GM12873 (cell line): ENCODE results near the gene BACH2.

ENCODE experiments used
- TF ChIP-seq, protein P1 (sequence below): IDR thresholded peaks from 2 replicates; pipeline ENCODE4 v1.5.1; 2012; ENCODE audit warnings: low read depth, mild to moderate bottlenecking, moderate library complexity, low read length, control low read depth; ENCODE audit not compliant: insufficient read depth; ENCODE audit errors: missing control alignments

BACH2 gene

DNA sequence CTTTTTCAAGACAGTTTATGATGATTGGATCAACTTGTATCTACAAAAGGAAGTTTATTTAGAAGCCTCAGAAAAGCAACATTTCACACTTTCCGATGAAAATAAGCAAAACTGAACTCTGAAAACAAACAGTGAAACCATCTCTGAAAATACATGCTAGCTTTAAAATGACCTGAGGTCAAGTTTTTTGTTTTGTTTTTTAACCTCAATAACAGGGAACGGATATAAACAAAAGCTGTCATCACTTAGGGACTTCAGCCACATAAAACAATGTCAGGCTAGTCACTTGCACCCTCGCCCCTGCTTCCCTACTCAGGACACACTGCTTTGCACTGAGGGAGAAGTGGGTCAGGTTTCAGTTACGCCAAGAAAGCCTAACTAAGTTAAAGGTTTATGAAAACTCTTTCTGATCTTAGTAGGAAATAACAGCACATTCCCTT lies 11.6 kb downstream of the BACH2 start:
- TF ChIP-seq, protein P1, sequence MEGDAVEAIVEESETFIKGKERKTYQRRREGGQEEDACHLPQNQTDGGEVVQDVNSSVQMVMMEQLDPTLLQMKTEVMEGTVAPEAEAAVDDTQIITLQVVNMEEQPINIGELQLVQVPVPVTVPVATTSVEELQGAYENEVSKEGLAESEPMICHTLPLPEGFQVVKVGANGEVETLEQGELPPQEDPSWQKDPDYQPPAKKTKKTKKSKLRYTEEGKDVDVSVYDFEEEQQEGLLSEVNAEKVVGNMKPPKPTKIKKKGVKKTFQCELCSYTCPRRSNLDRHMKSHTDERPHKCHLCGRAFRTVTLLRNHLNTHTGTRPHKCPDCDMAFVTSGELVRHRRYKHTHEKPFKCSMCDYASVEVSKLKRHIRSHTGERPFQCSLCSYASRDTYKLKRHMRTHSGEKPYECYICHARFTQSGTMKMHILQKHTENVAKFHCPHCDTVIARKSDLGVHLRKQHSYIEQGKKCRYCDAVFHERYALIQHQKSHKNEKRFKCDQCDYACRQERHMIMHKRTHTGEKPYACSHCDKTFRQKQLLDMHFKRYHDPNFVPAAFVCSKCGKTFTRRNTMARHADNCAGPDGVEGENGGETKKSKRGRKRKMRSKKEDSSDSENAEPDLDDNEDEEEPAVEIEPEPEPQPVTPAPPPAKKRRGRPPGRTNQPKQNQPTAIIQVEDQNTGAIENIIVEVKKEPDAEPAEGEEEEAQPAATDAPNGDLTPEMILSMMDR: no peak

DNA sequence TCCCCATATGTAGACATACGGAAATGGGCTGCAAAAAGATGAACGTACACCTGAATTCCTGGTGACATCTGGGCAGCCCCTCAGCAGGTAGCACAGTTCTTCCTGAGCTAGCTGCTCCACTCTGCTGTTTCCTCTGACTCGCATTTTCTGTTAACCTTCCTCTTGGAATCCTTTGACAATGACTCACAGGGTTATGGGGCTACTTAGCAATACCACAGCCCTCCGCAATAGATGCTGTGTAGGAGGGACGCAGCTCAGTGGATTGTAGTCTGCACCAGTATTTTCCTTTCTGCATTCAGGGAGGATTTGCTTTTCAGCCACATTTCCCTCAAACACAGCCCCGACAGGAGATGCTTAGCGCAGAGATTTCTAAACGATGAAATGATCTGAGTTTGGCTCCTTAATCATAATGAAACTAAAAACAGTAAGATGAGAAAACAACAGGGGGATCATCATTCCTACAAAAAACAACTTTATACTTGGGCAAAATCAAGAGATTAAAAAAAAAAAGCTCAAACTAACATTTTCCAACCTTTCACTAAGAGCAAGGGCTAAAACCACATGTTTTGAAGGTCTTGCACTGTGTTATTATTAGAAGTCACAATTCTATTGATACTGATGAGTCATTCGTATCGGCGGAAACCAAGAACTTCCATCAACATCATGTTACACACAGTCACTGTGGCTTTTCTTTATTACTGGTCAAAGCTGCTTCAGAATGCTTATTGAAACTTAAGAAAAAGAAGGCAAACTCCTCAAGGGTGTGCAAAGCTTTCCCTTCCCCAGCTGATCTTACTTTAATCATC lies 12.2 kb downstream of the BACH2 start:
- TF ChIP-seq, protein P1: no peak

DNA sequence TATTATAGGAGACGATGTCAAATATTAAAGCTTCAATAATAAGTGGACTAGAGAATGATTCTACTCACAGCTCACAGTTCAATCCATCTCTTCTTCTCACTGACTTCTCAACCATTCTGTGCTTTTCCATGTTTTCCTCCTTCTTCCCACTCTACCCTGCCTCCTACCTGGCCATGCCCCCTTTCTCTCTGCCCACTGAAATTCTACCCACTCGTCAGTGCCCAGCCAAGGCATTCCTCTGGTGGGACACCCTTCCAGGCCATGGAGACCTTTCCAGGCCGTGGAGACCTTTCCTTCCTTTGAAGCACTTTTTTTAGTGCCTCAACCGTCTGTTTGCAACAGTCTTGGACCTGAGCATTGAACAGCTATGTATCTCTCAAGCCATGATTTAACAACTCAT lies 18.5 kb downstream of the BACH2 start:
- TF ChIP-seq, protein P1: no peak

DNA sequence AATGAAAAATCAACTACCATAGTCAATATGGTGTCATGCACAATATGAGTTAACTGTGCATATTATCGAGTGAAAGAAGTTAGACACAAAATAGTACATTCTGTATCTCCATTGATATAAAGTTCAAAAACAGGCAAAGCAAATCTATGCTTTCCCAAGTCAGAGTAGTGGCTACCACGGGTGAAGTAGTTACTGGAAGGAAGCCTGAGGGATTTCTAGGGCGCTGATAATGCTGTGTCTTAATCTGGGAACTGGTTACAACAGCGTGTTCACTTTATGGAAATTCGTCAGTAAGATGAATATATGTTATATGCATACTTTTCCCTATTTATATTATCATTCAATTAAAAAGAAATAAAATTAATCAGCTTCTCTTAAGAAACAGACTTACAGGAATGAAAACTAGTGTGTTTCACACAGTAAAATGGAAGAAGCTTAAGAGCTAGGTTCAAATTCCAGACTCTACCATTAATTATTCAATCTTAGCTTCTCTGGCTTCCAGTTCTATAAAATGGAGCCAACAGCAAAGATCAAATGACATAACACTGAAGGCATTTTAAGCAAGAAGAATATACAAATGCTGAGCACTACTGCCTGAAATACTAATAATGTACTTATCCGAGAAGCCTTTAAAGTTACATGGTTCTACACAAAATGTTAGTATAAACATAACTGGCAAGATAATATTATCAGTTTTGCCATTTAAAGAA lies 19.2 kb downstream of the BACH2 start:
- TF ChIP-seq, protein P1: no peak

DNA sequence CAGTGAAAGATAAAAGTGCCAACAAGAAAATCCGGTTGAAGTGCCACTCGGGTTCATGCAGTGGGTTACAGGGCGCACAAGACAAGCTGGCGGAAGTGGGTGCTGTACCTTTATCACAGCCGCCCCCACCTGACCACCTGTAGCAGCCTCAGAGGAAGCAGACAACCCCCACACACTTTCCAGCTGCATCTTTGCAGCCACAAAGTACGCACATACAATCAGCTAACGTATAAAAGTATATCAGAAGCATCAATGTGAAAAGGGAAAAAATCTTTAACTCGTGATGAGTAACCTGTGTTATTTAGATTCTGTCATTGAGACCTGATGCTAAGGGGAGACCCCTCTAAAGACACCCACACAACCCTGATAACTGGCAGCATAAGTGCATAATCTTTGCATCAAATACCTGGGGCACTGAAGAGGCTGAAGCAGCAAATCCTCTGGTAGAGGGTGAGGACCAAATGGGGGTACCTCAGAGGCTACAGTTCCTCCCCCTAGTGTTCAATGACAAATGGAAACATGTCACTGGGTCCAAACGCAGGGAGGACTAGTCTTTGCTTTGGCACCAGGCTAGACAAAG lies 22.1 kb downstream of the BACH2 start:
- TF ChIP-seq, protein P1: peak; percentile 37

DNA sequence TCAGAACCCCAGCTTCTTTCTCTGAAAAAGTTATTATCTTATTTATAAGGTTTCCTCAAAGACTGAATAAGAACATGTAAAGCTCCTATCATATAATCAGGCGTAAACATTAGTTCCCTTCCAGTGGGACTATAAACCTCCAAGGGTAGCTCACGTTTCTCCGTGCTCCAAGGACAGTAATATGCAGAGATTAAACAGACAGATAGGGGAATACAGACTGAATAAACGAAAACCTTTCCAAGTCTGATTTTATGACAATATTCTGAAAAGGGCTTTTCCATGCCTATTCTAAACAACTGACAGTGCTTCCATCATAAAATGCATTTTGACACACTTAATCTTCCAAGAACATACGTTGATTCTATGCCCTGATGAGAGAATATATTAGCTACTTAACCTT lies 22.8 kb downstream of the BACH2 start:
- TF ChIP-seq, protein P1: no peak

DNA sequence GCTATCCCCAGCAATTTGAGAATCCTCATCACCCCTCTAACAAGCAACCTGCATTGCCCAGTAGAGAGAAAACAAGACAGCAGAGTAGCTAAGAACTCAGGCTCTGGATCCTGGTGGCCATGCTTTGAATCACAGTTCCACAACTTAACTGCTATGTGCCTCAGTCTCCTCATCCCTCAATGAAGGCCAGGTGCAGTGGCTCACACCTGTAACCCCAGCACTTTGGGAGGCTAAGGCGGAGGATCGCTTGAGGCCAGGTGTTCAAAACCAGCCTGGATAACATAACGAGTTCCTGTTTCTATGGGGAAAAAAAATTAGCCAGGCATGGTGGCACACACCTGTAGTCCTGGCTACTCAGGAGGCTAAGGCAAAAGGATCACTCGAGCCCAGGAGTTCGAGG lies 23.7 kb downstream of the BACH2 start:
- TF ChIP-seq, protein P1: peak; percentile 5
